GM23338 (cell line): ENCODE data around the gene NUTM2F.
"Not testable (repeated sequence)": the region's sequence is repeated elsewhere in the genome, so short reads cannot be mapped to it uniquely, and the experiment has no call there.

Experiments
- CREB1 ChIP-seq: fragments of 250-450 bp; sonication (Bioruptor Pico); IDR thresholded peaks from 2 replicates; pipeline ENCODE4 v1.5.0; 2020; ENCODE audit warnings: low read depth, mild to moderate bottlenecking, moderate library complexity
- CTCF ChIP-seq, 2 experiments: fragments of 200-600 bp in 1 of 2; sonication (generic) in 1 of 2; conservative IDR thresholded peaks; 2 replicates each; pipeline versions ENCODE4 v1.5.1 to v1.6.1; 2016 to 2017; ENCODE audit warnings: antibody characterized with exemption in 2 of 2, low read depth in 2 of 2, mild to moderate bottlenecking in 2 of 2, moderate library complexity in 1 of 2
- EZH2 ChIP-seq: fragments of 200-600 bp; sonication (generic); IDR thresholded peaks from one replicate; pipeline ENCODE4 v1.8.0; 2017; ENCODE audit warnings: antibody characterized with exemption, mild to moderate bottlenecking, low read depth; ENCODE audit not compliant: unreplicated experiment
- EZH2phosphoT487 ChIP-seq: fragments of 200-600 bp; sonication (generic); IDR thresholded peaks from one replicate; pipeline ENCODE4 v1.8.1; 2018; ENCODE audit warnings: antibody characterized with exemption; ENCODE audit not compliant: unreplicated experiment
- NANOG ChIP-seq: IDR thresholded peaks from 2 replicates; pipeline ENCODE4 v1.6.1; 2016; ENCODE audit warnings: antibody characterized with exemption, borderline replicate concordance
- POLR2AphosphoS5 ChIP-seq: IDR thresholded peaks from 2 replicates; pipeline ENCODE4 v1.6.1; 2016; ENCODE audit warnings: antibody characterized with exemption, low read depth
- REST ChIP-seq: IDR thresholded peaks from one replicate; pipeline ENCODE4 v1.6.1; 2018; ENCODE audit warnings: antibody characterized with exemption; ENCODE audit not compliant: unreplicated experiment
- ZNF114 ChIP-seq: fragments of 250-450 bp; sonication (Bioruptor Pico); IDR thresholded peaks from 2 replicates; pipeline ENCODE4 v1.5.0; 2020; ENCODE audit warnings: mild to moderate bottlenecking, moderate library complexity
- ZNF331 ChIP-seq: fragments of 250-450 bp; sonication (Bioruptor Pico); IDR thresholded peaks from 2 replicates; pipeline ENCODE4 v1.5.0; 2020; ENCODE audit warnings: low read depth, mild to moderate bottlenecking, moderate library complexity

GRCh38 chr9:94322342-94322940, 6.0 kb downstream of the NUTM2F start:
- not testable (repeated sequence) for TF ChIP-seq CTCF (conservative IDR thresholded peaks at IDR 0.05; ENCODE audit: low read depth in 2 of 2); EZH2; POLR2AphosphoS5; EZH2phosphoT487; REST; ZNF331 (CRISPR knock-in tag); NANOG; CREB1; ZNF114 (CRISPR knock-in tag)
